ENCODE measurements around the gene BCL2L1. TPM values are rescaled to one million over a fixed set of nuclear protein-coding genes. Genes with fewer than 3 reads are reported as not detected.
"Not testable (repeated sequence)": the region's sequence is repeated elsewhere in the genome, so short reads cannot be mapped to it uniquely, and the experiment has no call there.

Gene BCL2L1
- total RNA-seq, 1 experiment from 2014 or later = 469 TPM

DNA sequence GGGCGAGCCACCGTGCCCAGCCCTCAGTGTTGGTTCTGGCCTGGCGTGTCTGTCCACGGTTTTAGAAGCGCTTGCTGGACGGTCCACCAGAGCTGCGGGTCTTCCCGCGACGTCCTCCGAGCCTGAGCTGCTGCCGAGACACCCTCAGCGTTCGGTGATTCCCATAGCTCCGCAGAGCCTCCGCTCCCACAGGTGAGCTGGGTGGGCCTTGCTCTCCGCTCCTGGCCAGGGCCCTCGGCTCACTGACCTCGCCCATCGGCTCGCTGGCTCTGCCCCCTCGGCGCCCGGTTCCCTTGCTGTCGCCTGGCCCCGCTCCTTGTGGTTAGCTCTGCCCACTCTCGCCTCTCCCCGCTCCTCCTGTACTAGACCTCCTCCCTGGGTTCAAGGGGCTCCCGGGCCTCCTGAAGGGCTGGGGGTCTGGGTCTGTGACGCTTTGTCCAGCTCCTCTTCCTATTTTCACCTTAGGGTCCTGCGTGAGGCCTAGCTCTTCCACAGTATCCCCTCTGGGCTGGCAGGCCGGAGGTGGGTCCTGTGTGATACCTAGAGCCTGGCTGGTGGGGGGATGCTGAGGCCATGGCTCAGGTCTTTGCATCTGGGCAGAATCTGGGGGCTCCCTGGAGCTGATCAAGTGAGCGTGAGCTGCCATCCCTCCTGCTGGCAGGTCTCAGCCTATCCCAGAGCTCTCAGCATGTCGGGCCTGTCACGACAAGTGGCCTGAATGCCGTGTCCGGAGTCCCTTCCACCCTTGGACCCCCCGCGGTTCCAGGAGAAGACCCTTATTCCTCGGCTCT lies 89.9 kb downstream of the BCL2L1 start:
- Histone ChIP-seq H3K36me3 (ENCODE audit: control insufficient read depth, insufficient read depth, low read length) (no peaks in the 10 kb centered on the region), H3K27me3 (replicated peaks; ENCODE audit: control insufficient read depth, insufficient read depth, low read length) (no peaks in the 10 kb centered on the region), H3K9me3 (no peaks in the 10 kb centered on the region), H3K4me3 (ENCODE audit: low read depth, low read length) (no peak overlapping the region), H3K4me1 (peaks cover 9% of the 10 kb centered on the region; the same call in 1 of the 2 replicates)
- no peak overlapping the region for H3K27ac Mint-ChIP-seq (ENCODE audit: unreplicated experiment)
- H3K27me3 Mint-ChIP-seq (ENCODE audit: insufficient read depth, unreplicated experiment) = no peaks in the 10 kb centered on the region
- no peaks in the 10 kb centered on the region for H3K9me3 Mint-ChIP-seq (ENCODE audit: unreplicated experiment)
- TF ChIP-seq, protein P1, sequence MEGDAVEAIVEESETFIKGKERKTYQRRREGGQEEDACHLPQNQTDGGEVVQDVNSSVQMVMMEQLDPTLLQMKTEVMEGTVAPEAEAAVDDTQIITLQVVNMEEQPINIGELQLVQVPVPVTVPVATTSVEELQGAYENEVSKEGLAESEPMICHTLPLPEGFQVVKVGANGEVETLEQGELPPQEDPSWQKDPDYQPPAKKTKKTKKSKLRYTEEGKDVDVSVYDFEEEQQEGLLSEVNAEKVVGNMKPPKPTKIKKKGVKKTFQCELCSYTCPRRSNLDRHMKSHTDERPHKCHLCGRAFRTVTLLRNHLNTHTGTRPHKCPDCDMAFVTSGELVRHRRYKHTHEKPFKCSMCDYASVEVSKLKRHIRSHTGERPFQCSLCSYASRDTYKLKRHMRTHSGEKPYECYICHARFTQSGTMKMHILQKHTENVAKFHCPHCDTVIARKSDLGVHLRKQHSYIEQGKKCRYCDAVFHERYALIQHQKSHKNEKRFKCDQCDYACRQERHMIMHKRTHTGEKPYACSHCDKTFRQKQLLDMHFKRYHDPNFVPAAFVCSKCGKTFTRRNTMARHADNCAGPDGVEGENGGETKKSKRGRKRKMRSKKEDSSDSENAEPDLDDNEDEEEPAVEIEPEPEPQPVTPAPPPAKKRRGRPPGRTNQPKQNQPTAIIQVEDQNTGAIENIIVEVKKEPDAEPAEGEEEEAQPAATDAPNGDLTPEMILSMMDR (IDR thresholded peaks at IDR 0.05; ENCODE audit: insufficient read depth in 1 of 2, low read depth in 1 of 2, low read length in 1 of 2, severe bottlenecking in 1 of 2, unreplicated experiment in 1 of 2) = no peak
- POLR2A ChIA-PET = no interaction called here
- DNase-seq = no peak
- intact Hi-C loops (cut with micrococcal nuclease; ENCODE audit: unreplicated experiment) = no loop called here
- H3K4me3 Mint-ChIP-seq (ENCODE audit: unreplicated experiment) = no peak overlapping the region
- no peaks in the 10 kb centered on the region for H3K4me1 Mint-ChIP-seq (ENCODE audit: low read depth, unreplicated experiment)
- CTCF ChIA-PET = interaction anchor here (0.7 to 6.5 kb wide), 10 partner anchors 11 to 95 kb away, joined by 3 to 212 read pairs (median 14); partner anchors contain the start of gene BCL2L1
- H3K36me3 Mint-ChIP-seq (ENCODE audit: insufficient read depth, unreplicated experiment) = no peaks in the 10 kb centered on the region
- no TSS peak for BruUV-seq (replicated peaks)

DNA sequence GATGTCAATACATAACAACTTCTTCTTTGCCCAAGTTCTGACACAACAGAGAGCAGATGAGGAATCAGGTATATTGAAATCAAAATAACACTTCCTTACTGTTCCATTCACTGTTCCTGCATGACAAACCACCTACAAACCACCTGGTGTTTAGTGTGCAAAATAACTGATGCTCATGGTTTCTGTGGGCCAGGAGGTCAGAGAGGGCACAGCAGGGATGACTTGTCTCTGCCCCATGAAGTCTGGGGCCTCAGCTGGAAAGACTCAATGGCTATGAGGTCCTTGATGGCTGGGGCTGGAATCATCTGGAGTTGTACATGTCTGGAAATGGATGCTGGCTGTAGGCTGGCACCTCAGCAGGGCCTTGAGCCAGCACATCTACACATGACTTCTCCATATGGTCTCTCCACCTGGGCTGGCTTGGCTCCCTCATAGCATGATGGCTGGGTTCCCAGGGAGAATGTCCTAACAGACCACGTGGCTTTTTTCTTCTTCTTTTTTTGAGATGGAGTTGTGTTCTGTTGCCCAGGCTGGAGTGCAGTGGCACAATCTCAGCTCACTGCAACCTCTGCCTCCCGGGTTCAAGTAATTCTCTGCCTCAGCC lies 92.4 kb downstream of the BCL2L1 start:
- Histone ChIP-seq H3K4me1 (peaks cover 9% of the 10 kb centered on the region; the same call in 1 of the 2 replicates), H3K36me3 (ENCODE audit: control insufficient read depth, insufficient read depth, low read length) (no peaks in the 10 kb centered on the region), H3K9me3 (no peaks in the 10 kb centered on the region), H3K4me3 (ENCODE audit: low read depth, low read length) (no peak overlapping the region), H3K27me3 (replicated peaks; ENCODE audit: control insufficient read depth, insufficient read depth, low read length) (no peaks in the 10 kb centered on the region)
- Mint-ChIP-seq H3K4me3 (ENCODE audit: unreplicated experiment) (no peak overlapping the region), H3K4me1 (ENCODE audit: low read depth, unreplicated experiment) (no peaks in the 10 kb centered on the region), H3K27ac (ENCODE audit: unreplicated experiment) (no peak overlapping the region), H3K27me3 (ENCODE audit: insufficient read depth, unreplicated experiment) (no peaks in the 10 kb centered on the region), H3K9me3 (ENCODE audit: unreplicated experiment) (no peaks in the 10 kb centered on the region), H3K36me3 (ENCODE audit: insufficient read depth, unreplicated experiment) (no peaks in the 10 kb centered on the region)
- no peak for DNase-seq
- POLR2A ChIA-PET = interaction anchor here (1.0 kb wide), 1 partner anchor 9 kb away, joined by 6 read pairs; no protein-coding TSS in a partner anchor
- CTCF ChIA-PET = interaction anchor here (0.7 kb wide), 1 partner anchor 58 kb away, joined by 9 read pairs; no protein-coding TSS in a partner anchor
- no TSS peak for BruUV-seq (replicated peaks)
- TF ChIP-seq, protein P1 (IDR thresholded peaks at IDR 0.05; ENCODE audit: insufficient read depth in 1 of 2, low read depth in 1 of 2, low read length in 1 of 2, severe bottlenecking in 1 of 2, unreplicated experiment in 1 of 2) = no peak
- intact Hi-C loops (cut with micrococcal nuclease; ENCODE audit: unreplicated experiment) = no loop called here

DNA sequence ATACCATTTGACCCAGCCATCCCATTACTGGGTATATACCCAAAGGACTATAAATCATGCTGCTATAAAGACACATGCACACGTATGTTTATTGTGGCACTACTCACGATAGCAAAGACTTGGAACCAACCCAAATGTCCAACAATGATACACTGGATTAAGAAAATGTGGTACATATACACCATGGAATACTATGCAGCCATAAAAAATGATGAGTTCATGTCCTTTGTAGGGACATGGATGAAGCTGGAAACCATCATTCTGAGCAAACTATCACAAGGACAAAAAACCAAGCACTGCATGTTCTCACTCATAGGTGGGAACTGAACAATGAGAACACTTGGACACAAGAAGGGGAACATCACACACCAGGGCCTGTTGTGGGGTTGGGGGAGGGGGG lies 94.6 kb downstream of the BCL2L1 start:
- H3K4me3 Mint-ChIP-seq (ENCODE audit: unreplicated experiment); BruUV-seq (replicated peaks); H3K27me3 ChIP-seq (replicated peaks; ENCODE audit: control insufficient read depth, insufficient read depth, low read length); CTCF ChIA-PET; H3K36me3 ChIP-seq (ENCODE audit: control insufficient read depth, insufficient read depth, low read length); H3K27ac Mint-ChIP-seq (ENCODE audit: unreplicated experiment); POLR2A ChIA-PET; H3K9me3 Mint-ChIP-seq (ENCODE audit: unreplicated experiment); H3K4me3 ChIP-seq (ENCODE audit: low read depth, low read length); H3K27me3 Mint-ChIP-seq (ENCODE audit: insufficient read depth, unreplicated experiment); DNase-seq; intact Hi-C loops (cut with micrococcal nuclease; ENCODE audit: unreplicated experiment); H3K36me3 Mint-ChIP-seq (ENCODE audit: insufficient read depth, unreplicated experiment); H3K4me1 Mint-ChIP-seq (ENCODE audit: low read depth, unreplicated experiment); H3K9me3 ChIP-seq; H3K4me1 ChIP-seq: not testable (repeated sequence)

DNA sequence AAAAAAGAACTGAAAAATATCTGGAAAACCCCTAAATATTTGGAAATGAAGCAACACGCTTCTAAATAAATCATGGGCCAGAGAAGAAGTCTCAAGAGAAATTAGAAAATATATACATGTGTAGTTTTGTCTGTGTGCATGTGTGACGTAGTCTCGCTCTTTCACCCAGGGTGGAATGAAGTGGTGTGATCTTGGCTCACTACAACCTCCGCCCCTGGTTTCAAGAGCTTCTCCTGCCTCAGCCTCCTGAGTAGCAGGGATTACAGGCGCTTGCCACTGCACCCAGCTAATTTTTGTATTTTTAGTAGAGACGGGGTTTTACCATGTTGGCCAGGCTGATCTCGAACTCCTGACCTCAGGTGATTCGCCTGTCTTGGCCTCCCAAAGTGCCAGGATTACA lies 96.1 kb downstream of the BCL2L1 start:
- H3K4me1 Mint-ChIP-seq (ENCODE audit: low read depth, unreplicated experiment); BruUV-seq (replicated peaks); H3K27me3 ChIP-seq (replicated peaks; ENCODE audit: control insufficient read depth, insufficient read depth, low read length); H3K27ac Mint-ChIP-seq (ENCODE audit: unreplicated experiment); H3K36me3 ChIP-seq (ENCODE audit: control insufficient read depth, insufficient read depth, low read length); H3K4me3 ChIP-seq (ENCODE audit: low read depth, low read length); DNase-seq; H3K9me3 Mint-ChIP-seq (ENCODE audit: unreplicated experiment); H3K9me3 ChIP-seq; H3K36me3 Mint-ChIP-seq (ENCODE audit: insufficient read depth, unreplicated experiment); intact Hi-C loops (cut with micrococcal nuclease; ENCODE audit: unreplicated experiment); H3K27me3 Mint-ChIP-seq (ENCODE audit: insufficient read depth, unreplicated experiment); H3K4me1 ChIP-seq; H3K4me3 Mint-ChIP-seq (ENCODE audit: unreplicated experiment): not testable (repeated sequence)
- CTCF ChIA-PET = interaction anchor here (1.8 kb wide), 1 partner anchor 97 kb away, joined by 8 read pairs; no protein-coding TSS in a partner anchor
- POLR2A ChIA-PET = interaction anchor here (0.6 kb wide), 1 partner anchor 49 kb away, joined by 8 read pairs; no protein-coding TSS in a partner anchor

DNA sequence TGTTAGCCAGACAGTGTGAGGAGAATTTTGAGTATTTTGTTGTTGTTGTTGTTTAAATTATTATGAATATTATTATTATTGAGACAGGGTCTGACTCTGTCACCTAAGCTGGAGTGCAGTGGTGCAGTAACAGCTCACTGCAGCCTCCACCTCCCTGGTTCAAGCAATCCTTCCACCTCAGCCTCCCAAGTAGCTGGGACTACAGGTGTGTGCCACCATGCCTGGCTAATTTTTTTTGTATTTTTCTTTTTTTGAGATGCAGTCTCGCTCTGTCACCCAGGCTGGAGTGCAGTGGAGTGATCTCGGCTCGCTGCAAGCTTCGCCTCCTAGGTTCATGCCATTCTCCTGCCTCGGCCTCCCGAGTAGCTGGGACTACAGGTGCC lies 99.6 kb downstream of the BCL2L1 start:
- H3K27me3 Mint-ChIP-seq (ENCODE audit: insufficient read depth, unreplicated experiment); H3K36me3 ChIP-seq (ENCODE audit: control insufficient read depth, insufficient read depth, low read length); H3K9me3 ChIP-seq; H3K4me3 ChIP-seq (ENCODE audit: low read depth, low read length); BruUV-seq (replicated peaks); H3K4me1 Mint-ChIP-seq (ENCODE audit: low read depth, unreplicated experiment); H3K27me3 ChIP-seq (replicated peaks; ENCODE audit: control insufficient read depth, insufficient read depth, low read length); H3K4me3 Mint-ChIP-seq (ENCODE audit: unreplicated experiment); H3K4me1 ChIP-seq; DNase-seq; POLR2A ChIA-PET; intact Hi-C loops (cut with micrococcal nuclease; ENCODE audit: unreplicated experiment); H3K9me3 Mint-ChIP-seq (ENCODE audit: unreplicated experiment); CTCF ChIA-PET; H3K27ac Mint-ChIP-seq (ENCODE audit: unreplicated experiment); H3K36me3 Mint-ChIP-seq (ENCODE audit: insufficient read depth, unreplicated experiment): not testable (repeated sequence)

All from Caco-2 (cell line).